OCI-M1 (cell line): ENCODE measurements around the gene OR51I2.

Experiments used
- DNase-seq: peaks from one replicate; lab custom pipeline; 2025; lab: John Stamatoyannopoulos, UW

Gene OR51I2

GRCh38 chr11:5449023-5449422 is at the start of gene OR51I2:
OR51I2 (plus strand) TSS chr11:5449323; CDS start chr11:5453489, 4,166 bp downstream.
- DNase-seq, result no peak

GRCh38 chr11:5405173-5405572 is 44.0 kb upstream of the OR51I2 start:
- no peak for DNase-seq

- DNase-seq, result no peak
Observed at GRCh38 chr11:5420993-5421392, 28.1 kb upstream of the OR51I2 start.

- no peak for DNase-seq
Observed at GRCh38 chr11:5421811-5422210, 27.3 kb upstream of the OR51I2 start, which contains the start of gene OR51Q1. OR51Q1 (plus strand) TSS chr11:5422111; CDS start chr11:5422201, 90 bp downstream.

- no peak for DNase-seq
Observed at GRCh38 chr11:5423131-5423530, 26.0 kb upstream of the OR51I2 start.

- DNase-seq, result no peak
Observed at GRCh38 chr11:5441414-5441813, 7.7 kb upstream of the OR51I2 start, which contains the start of gene OR51I1. OR51I1 (minus strand) TSS chr11:5441514; CDS start chr11:5441514, 0 bp downstream.

GRCh38 chr11:5443835-5444393 is 5.2 kb upstream of the OR51I2 start:
- no peak for DNase-seq

GRCh38 chr11:5449432-5449831 is 309 bp downstream of the OR51I2 start:
- no peak for DNase-seq

GRCh38 chr11:5460983-5461621 is 12.0 kb downstream of the OR51I2 start:
- DNase-seq, result no peak

GRCh38 chr11:5467527-5467926 is 18.4 kb downstream of the OR51I2 start:
- DNase-seq, result no peak

GRCh38 chr11:5473921-5474320 is 24.8 kb downstream of the OR51I2 start:
- DNase-seq, result no peak

GRCh38 chr11:5476186-5476819 is 27.2 kb downstream of the OR51I2 start:
- peak; percentile 74 for DNase-seq

GRCh38 chr11:5486003-5486402 is 36.9 kb downstream of the OR51I2 start:
- DNase-seq, result peak; percentile 65

- DNase-seq, result no peak
Observed at GRCh38 chr11:5486421-5486820, 37.3 kb downstream of the OR51I2 start.

GRCh38 chr11:5488385-5488784 is 39.3 kb downstream of the OR51I2 start, which contains the start of gene OR52D1:
OR52D1 (plus strand) TSS chr11:5488685; CDS start chr11:5488707, 22 bp downstream.
- DNase-seq, result no peak

GRCh38 chr11:5488798-5489399 is 39.8 kb downstream of the OR51I2 start:
- DNase-seq, result no peak

- no peak for DNase-seq
Observed at GRCh38 chr11:5489576-5490357, 40.6 kb downstream of the OR51I2 start.

- DNase-seq, result no peak
Observed at GRCh38 chr11:5499671-5500070, 50.5 kb downstream of the OR51I2 start.

- DNase-seq, result no peak
Observed at GRCh38 chr11:5500393-5500801, 51.3 kb downstream of the OR51I2 start.

- peak; percentile 54 for DNase-seq
Observed at GRCh38 chr11:5504403-5504921, 55.3 kb downstream of the OR51I2 start.

GRCh38 chr11:5505363-5506048 is 56.4 kb downstream of the OR51I2 start:
- no peak for DNase-seq
